Stimulated activated CD8-positive, alpha-beta memory T cell treated with anti-CD3 and anti-CD28 coated beads, Interleukin-12 subunit alpha, Interleukin-12 subunit beta, amount 100 ng/mL, for 24 hours (primary cell): ENCODE results near the gene NCR1.
"Not testable (repeated sequence)": the region's sequence is repeated elsewhere in the genome, so short reads cannot be mapped to it uniquely, and the experiment has no call there.

ENCODE experiments used
- DNase-seq: peaks from one replicate; pipeline ENCODE4 v3.0.0-alpha.2; 2020; ENCODE audit errors: extremely low read depth

The NCR1 gene

GRCh38 chr19:54905803-54906511 lies at the start of gene NCR1:
Gene NCR1, plus strand, starts transcription at chr19:54906148. Its CDS starts 40 bp downstream, at chr19:54906188.
- no peak for DNase-seq

- DNase-seq: not testable (repeated sequence)
These were observed 47.5 kb upstream of the NCR1 start for GRCh38 chr19:54858476-54858875.

GRCh38 chr19:54859421-54859820 lies 46.5 kb upstream of the NCR1 start:
- DNase-seq: not testable (repeated sequence)

GRCh38 chr19:54863459-54863858 lies 42.5 kb upstream of the NCR1 start:
- not testable (repeated sequence) for DNase-seq

- DNase-seq: no peak
These were observed 34.3 kb upstream of the NCR1 start for GRCh38 chr19:54871696-54872095.

GRCh38 chr19:54873990-54874389 lies 32.0 kb upstream of the NCR1 start, which contains the start of gene FCAR:
Gene FCAR, plus strand, starts transcription at chr19:54874235. Its CDS starts 55 bp downstream, at chr19:54874290.
- DNase-seq: no peak

GRCh38 chr19:54875506-54875905 lies 30.4 kb upstream of the NCR1 start:
- DNase-seq: no peak

GRCh38 chr19:54877471-54877870 lies 28.5 kb upstream of the NCR1 start:
- DNase-seq: no peak

GRCh38 chr19:54881884-54882283 lies 24.1 kb upstream of the NCR1 start:
- no peak for DNase-seq

- DNase-seq: no peak
These were observed 23.2 kb upstream of the NCR1 start for GRCh38 chr19:54882758-54883157.

GRCh38 chr19:54883228-54883627 lies 22.7 kb upstream of the NCR1 start:
- DNase-seq: no peak

GRCh38 chr19:54888239-54888638 lies 17.7 kb upstream of the NCR1 start:
- DNase-seq: no peak

- DNase-seq: no peak
These were observed 16.4 kb upstream of the NCR1 start for GRCh38 chr19:54889566-54889965.

- no peak for DNase-seq
These were observed 12.5 kb upstream of the NCR1 start for GRCh38 chr19:54893406-54893805.

GRCh38 chr19:54894106-54894505 lies 11.8 kb upstream of the NCR1 start:
- DNase-seq: not testable (repeated sequence)

- DNase-seq: no peak
These were observed 9.9 kb upstream of the NCR1 start for GRCh38 chr19:54896036-54896435.

GRCh38 chr19:54898685-54899084 lies 7.3 kb upstream of the NCR1 start:
- not testable (repeated sequence) for DNase-seq

GRCh38 chr19:54899646-54900045 lies 6.3 kb upstream of the NCR1 start:
- DNase-seq: not testable (repeated sequence)

- DNase-seq: not testable (repeated sequence)
These were observed 4.8 kb upstream of the NCR1 start for GRCh38 chr19:54901153-54901552.

- DNase-seq: no peak
These were observed 3.9 kb upstream of the NCR1 start for GRCh38 chr19:54902061-54902460.

- DNase-seq: no peak
These were observed 2.6 kb upstream of the NCR1 start for GRCh38 chr19:54903303-54903702.

- DNase-seq: not testable (repeated sequence)
These were observed 1.7 kb upstream of the NCR1 start for GRCh38 chr19:54904261-54904660.

GRCh38 chr19:54905421-54905802 lies 536 bp upstream of the NCR1 start:
- no peak for DNase-seq

- DNase-seq: no peak
These were observed 871 bp downstream of the NCR1 start for GRCh38 chr19:54906819-54907218.
